ENCODE results near the gene CNTRL.

DNA sequence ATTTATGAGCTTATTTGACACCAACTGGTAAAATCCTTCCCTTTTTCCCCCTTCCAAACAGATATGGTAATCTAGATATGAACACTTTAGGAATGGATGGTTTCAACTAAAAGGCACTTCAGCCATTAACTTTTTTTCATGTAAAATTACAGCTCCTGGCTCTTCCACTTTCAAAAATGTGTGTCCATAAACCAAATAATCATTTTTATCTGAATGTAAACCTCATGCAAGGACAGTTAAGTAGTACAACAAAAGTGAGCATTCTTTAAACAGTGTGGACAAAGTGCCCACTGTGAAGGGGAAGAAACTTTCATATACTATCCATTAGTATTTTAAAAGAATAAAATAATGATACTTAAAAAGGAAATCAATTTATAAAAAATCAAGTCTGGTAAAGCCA, 109.7 kb downstream of the CNTRL start:
- TF ChIP-seq, protein P1, sequence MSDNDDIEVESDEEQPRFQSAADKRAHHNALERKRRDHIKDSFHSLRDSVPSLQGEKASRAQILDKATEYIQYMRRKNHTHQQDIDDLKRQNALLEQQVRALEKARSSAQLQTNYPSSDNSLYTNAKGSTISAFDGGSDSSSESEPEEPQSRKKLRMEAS (IDR thresholded peaks at IDR 0.05) = no peak
- no peak for TF ChIP-seq EZH2phosphoT487 (IDR thresholded peaks at IDR 0.05; ENCODE audit: borderline replicate concordance)
- TF ChIP-seq, protein P2, sequence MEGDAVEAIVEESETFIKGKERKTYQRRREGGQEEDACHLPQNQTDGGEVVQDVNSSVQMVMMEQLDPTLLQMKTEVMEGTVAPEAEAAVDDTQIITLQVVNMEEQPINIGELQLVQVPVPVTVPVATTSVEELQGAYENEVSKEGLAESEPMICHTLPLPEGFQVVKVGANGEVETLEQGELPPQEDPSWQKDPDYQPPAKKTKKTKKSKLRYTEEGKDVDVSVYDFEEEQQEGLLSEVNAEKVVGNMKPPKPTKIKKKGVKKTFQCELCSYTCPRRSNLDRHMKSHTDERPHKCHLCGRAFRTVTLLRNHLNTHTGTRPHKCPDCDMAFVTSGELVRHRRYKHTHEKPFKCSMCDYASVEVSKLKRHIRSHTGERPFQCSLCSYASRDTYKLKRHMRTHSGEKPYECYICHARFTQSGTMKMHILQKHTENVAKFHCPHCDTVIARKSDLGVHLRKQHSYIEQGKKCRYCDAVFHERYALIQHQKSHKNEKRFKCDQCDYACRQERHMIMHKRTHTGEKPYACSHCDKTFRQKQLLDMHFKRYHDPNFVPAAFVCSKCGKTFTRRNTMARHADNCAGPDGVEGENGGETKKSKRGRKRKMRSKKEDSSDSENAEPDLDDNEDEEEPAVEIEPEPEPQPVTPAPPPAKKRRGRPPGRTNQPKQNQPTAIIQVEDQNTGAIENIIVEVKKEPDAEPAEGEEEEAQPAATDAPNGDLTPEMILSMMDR (IDR thresholded peaks at IDR 0.05 in 2 of 3, conservative IDR thresholded peaks at IDR 0.05 in 1 of 3; ENCODE audit: borderline replicate concordance in 1 of 3, insufficient read depth in 1 of 3, low read depth in 2 of 3, low read length in 2 of 3) = no peak
